ENCODE measurements around the gene CRBN.

CRBN gene

DNA sequence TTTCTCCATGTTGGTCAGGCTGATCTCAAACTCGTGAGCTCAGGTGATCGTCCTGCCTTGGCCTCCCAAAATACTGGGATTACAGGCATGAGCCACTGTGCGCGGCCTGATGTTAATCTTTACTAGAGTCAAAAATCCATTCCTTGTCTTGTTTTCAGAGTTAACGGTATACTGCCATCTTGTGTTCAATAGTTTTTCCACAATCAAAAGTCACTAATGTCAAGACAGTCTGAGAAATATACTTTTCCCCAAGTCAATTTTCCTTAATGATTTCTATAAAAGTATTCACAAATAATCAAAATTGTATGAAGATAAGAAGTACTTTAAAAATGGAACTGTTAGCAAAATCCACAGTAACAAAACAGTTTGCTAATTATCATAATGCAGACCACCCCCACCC, 8.5 kb downstream of the CRBN start:
- DNase-seq (ENCODE audit: low read depth), result no peak

DNA sequence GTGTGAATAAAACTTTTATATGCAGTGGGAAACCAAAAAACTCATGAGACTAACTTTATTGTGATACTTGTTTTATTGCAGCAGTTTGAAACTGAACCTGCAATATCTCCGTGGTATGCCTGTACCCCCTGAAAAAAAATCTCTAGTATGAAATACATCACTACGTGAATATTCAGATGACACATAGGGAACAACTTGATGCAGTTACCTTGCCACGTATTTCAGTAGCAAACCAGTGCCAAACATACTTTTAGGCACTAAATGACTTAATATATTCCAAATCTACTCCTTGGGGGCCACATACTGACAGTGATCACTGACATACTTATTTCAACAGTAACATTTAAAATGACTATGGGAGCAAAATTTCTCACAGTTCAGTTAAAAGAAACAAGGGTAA, 13.8 kb downstream of the CRBN start:
- DNase-seq (ENCODE audit: low read depth), result no peak

DNA sequence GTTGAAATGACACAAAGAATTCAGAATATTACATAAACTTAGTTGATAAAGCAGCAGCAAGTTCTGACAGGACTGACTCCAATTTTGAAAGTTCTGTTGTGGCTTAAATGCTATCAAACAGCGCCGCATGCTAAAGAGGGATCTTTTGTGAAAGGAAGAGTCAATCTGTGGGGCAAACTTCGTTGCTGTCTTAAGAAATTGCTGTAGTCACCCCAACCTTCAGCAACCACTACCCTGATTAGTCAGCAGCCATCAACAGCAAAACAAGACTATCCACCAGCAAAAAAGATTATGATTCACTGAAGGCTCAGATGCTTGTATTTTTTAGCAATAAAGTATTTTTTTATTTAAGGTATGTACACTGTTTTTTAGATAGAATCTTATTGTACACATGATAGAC, 14.2 kb downstream of the CRBN start:
- DNase-seq (ENCODE audit: low read depth), result no peak

DNA sequence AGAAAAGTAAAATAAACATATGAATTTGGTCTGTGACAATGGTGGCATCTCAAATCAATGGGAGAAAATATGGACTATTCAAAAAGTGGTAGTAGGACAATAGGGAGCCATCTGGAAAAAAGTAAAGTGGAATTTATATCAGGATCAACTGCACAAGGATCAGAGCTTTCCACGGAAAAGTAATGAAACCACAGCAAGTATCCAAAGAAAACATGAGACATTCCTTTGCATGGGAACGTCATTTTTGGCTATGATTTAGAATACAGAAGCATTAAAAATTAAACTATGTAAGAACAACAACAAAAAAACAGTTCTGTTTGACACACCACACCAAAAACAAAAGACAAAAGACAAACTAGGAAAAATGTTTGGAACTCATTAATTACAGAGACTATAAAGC, 18.7 kb downstream of the CRBN start:
- no peak for DNase-seq (ENCODE audit: low read depth)

DNA sequence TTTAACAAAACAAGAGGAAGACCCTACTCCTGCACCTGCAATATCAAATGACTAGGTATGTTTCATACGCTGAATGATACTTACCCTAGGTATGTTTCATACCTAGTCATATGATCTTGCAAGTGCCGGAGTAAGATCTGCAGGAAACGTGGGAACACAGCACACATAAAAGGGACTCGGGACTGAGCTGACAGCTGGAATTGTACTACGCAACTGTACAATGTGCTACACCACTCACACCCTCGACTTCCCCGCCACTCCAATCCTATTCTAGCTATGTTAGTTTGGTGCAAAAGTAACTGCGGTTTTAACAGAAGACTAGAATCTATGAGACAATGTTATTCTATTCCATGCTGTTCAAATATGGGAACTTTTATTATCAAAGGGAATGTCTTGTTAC, 22.0 kb downstream of the CRBN start:
- no peak for DNase-seq (ENCODE audit: low read depth)

DNA sequence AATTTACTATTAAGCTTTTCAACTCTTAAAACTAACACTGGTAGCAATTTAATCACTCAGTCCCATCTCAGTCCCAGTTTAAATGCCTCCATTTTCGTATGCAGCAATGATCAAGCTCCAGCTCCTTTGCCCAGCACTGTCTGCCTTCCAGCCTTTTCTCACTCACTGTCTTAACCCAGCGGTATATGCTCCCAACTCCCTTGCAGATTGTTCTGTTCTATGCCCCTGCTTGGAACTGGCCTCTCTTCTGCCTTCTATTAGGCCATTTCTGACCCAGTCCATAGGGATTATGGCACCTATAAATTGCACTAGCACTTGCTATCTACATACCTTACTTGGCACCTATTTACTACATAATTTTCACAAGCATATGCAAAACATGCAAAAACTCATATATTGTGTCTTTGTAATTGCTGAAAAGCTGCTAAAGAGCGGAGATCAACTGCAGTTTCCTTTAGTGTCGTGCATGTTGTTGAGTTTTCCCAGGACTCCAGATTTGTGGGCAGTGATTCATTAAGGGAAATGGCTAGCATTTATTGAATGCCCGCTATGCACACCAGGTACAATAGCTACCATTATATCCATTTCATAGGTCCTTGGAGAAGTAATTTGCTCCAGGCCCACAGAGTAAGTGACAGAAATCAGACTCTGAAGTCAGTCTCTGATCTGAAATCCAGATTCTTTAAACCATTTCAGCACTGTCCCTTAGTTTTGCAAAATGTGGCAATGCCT, 24.4 kb downstream of the CRBN start:
- DNase-seq (ENCODE audit: low read depth), result no peak

DNA sequence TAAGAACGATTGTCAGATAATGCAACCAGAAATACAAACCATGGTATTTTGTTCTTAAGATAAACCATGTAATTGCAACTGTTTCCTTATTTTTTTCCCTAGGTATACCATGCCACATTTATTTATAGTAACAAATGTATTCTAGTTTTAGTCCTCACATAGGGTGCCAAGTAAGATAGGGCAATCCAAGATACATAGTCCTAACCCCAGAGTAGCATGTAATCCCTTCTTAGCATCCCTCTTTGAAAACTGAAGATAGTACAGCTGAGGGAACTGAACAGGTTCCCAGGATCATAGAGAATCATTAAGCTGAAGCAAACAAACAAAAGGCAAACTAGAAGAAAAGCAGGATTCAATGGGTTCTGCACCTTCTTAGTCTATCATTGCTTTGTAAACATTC, 28.0 kb downstream of the CRBN start:
- DNase-seq (ENCODE audit: low read depth), result no peak

DNA sequence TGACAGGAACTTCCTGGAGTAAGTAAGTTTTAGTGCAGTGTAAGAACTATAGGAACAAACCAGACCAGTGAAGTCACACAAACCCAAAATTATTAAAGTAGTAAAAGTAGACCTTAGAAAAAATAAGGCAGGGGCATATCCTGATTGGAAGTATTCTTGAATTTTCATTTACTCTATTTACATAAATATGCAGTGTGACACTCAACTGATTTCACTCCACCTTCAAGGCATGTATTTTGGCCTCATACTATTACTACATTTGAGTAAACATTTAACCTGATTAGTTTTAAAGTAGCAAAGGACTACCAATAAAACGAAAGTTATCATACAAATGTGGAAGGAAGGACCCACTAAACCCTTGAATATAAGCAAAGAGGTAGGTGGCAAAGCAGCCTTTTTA, 29.9 kb downstream of the CRBN start:
- no peak for DNase-seq (ENCODE audit: low read depth)

DNA sequence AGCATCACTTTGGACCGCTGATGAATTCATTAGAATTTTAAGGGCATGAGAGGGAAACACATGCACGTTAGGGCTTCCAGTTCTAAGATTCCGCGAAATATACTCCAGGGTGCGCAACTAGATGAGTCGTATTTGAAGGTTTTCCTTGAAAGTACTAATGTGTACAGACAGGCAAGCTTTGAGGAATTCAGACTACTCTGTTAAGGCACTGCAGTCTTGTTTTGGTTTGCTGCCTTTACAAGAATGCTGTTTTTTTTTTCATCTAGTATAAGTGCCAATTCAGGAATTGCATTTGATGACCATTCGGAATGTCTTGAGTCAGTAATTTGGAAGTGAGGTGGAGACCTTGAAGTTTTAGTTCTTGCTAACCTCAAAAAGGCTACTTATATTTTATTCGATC, 33.7 kb downstream of the CRBN start:
- no peak for DNase-seq (ENCODE audit: low read depth)

DNA sequence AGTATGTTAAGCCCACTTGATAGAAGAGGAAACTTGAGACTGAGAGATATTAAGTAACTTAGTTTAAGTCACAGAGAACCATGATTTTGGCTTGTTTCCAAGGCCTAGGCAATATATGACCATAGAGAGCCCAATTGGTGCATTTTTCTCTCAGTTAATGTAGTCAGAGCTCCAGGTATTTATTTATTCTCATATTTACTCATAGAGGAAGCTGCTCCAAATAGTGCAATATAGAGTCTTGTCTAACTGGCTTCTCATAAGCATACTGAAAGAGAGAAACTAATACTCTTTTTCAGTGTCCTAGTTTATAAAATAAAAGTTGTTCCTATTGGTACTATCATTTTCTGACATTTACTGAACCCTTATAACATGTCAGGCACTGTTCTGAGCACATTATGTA, 37.6 kb downstream of the CRBN start:
- DNase-seq (ENCODE audit: low read depth), result no peak

DNA sequence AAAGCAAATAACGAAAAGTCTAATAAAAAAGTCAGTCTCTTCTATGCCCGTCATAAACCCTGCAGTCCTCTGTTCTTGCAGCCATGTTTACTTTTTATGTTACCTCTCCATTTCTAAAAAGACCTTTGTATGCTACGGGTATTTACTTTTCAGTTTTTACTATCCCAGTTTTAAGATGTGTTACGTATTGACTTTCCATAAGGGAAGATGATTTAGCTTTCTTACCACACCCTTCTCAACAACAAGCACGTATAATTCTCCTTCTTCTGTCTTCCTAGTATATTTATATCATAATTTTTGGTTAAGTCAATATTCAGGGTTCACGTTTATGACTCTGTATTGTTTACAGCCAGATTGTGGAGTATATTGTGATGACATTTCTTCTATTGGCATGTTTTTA, 42.0 kb downstream of the CRBN start:
- DNase-seq (ENCODE audit: low read depth), result no peak

DNA sequence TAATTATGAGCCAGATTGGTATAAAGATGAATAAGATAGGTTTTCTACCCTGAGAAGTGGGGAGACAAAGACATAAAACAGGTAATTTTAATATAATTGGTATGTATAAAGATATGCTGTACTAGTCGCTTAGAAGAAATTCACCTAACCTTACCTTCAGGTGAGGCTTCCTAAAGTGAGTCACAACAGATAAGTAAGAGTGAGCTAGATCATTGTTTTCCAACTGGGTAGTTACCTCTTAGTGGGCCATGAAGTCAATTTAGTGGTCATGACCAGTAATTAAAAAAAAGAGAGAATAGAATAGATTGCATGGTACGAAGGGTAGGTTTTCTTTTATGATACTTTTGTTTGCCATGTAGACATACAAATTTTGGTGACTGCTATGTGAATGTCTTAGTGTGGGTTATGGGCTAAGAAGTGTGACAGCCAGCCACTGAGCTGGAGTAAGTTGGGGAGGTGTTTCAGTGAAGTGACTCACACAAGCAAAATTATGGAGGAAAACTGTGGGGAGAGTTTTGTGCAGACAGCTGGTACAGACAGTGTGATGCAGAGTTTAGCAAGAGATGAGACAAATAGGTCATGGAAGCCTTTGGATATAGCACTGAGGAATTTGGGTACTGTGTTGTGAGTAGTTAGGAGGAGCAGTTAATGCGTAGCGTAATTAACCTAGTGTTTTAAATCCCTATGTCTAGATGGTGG, 44.6 kb downstream of the CRBN start:
- no peak for DNase-seq (ENCODE audit: low read depth)

DNA sequence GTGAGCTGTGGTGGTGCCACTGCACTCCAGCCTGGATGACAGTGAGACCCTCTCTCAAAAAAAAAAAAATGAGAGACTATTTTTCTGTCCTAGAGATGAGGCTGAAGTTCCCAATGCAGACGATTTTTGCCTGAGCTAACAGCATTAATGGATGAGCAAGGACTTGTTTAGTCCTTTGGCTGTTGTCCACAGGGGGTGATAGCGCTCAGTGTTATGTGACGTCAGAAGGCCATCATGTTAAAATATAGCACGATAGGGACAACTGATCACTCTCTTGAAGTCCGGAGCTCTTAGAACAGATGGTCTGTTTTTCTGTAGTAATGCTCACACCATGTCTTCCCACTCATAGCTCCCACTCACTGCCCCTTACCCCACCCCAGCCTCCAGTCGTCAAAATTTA, 46.0 kb downstream of the CRBN start:
- DNase-seq (ENCODE audit: low read depth), result no peak

DNA sequence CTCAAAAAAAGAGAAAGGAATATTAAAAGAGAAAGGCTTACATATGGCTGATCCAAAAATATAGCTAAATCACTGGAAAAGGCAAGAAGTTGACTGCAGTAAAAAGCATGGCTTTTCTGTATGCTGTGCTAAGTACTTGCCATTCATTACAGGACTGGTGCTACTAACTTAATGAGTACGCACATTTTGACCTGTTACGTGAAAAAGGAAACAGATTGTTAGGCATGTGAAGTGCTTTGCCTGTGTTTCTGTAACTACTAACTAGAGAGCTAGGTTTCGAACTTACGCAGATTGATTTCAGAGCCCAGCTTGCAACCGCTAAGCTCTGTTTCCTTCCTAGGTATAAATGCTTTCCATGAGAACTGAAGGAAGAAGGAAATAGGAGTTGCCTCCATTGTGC, 49.9 kb downstream of the CRBN start:
- no peak for DNase-seq (ENCODE audit: low read depth)

DNA sequence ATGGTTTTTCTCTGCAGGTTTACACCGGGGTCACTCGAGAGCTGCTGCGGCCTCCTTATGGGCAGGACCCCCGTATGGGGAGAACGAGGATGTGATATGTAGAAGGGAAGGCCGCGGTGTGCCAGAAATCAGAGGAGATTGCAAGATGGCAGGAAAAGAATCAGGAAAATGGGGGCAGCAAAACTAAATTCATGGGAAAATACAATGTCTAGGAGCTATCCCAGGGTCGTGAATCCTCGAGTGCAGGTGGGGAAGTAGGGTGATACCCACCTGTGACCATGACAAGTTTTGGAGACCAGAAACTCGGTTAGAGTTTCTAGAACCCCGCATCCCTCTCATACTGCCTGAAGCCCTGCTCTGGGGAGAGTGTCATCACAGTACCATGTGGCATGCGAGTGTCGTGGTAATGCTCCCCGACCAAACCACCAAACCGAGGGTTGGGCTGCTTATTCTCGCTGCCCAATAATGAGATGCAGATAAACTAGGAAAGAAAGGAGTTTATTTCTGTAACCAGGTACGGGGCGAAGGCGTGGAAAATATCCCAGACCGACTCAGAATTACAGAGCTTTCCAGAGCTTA, 52.0 kb downstream of the CRBN start:
- no peak for DNase-seq (ENCODE audit: low read depth)

DNA sequence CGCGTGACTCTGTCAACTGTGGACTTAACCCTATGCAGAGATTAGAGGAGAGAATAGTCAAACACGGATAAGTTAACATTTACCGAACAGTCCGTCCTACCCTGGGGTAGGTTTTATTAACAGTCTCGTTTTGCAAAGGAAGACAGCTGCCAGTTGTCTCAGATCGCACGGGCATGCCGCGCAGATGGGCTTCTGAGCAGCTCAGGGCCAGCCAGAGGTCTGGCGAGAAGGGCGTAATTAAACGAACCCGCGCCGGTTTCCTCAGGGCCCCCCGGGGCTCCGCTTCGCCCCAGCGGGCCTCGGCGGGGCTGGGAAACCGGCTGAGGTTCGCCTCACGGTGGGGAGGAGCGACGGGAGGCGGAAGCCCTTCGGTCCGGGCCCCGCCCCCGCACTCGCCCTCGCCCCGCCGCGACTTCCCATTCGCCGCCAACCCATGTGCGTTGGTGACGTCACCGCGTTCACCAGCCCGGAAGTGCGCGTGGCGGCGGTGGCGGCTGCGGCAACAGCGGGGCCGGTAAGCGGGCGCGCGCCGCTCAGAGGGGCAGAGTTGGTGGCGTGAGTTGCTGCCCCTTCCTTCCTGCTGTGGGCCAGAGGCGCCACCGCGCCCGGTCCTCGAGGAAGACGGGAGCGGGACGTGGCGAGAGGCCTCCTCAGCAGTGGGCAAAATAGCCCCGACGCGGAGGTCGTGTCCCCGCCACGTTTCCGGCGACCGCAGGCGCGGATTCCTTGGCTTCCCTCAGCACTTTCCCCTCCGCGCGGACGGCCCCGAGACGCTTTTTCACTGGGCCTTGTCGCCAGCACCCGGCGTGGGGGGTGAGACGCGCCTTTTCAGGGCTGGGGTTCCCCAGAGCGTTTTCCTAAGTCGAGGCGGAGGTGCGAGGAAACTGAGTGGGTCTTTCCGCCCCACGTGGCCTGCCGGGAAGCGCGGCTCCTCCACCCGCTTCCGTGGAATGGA, 52.7 kb downstream of the CRBN start, which contains the start of gene TRNT1:
TRNT1 (plus strand) TSS at position 464 of the 955 bp plus-strand sequence. CDS start 2,101 bp downstream, outside the sequence.
- DNase-seq (ENCODE audit: low read depth), result peak; percentile 95

DNA sequence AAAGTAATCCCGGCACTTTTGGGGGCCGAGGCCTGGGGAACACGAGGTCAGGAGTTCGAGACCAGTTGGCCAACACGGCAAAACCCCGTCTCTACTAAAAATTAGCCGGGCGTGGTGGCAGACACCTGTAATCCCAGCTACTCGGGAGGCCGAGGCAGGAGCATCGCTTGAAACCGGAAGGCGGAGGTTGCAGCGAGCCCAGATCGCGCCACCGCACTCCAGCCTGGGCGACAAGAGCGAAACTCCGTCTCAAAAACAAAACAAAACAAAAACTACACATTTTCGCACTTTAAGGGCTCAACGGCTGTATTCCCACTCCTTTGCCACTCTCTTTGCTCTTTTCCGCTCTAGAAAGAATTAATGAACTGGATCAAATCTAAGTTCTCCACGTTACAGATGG, 53.5 kb downstream of the CRBN start:
- DNase-seq (ENCODE audit: low read depth), result no peak

DNA sequence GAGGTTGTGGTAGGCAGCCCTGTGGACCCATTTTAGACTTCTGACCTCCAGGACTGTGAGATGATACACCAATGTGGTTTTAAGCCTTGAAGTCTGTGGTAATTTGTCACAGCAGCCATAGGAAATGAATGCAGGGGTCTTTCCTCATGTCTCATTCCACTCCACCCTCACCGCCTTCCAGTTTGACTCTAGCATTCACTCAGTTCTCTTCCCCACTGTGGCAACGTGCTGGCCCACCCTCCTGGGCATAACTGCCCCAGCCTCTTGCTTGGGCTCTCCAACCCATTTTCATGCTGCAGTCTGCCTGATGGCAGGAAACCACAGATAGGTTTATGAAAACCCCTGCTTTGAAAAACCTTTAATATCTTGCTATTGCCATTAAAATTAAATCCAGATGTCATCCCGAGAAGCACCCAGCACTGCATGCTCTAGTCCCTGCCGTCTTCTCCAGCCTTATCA, 60.1 kb downstream of the CRBN start:
- no peak for DNase-seq (ENCODE audit: low read depth)

DNA sequence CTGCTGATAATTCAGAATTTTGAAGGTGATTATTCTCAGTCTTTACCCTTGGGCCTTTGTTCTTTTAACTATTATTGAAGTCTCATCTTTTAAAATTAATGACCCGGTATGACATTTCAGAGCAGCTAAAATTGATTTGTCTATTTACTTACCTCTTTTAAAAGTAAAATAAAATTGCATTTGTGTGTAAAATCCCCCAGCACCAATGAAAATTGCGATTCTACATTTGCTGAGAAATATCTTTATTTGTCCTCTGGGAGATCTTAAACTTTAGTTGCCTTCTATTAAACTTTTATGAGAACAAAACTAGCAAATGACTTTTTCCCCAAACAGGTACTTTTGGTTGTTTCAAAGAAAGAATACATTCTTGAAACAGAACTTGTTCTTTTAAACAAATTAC, 61.8 kb downstream of the CRBN start:
- no peak for DNase-seq (ENCODE audit: low read depth)

DNA sequence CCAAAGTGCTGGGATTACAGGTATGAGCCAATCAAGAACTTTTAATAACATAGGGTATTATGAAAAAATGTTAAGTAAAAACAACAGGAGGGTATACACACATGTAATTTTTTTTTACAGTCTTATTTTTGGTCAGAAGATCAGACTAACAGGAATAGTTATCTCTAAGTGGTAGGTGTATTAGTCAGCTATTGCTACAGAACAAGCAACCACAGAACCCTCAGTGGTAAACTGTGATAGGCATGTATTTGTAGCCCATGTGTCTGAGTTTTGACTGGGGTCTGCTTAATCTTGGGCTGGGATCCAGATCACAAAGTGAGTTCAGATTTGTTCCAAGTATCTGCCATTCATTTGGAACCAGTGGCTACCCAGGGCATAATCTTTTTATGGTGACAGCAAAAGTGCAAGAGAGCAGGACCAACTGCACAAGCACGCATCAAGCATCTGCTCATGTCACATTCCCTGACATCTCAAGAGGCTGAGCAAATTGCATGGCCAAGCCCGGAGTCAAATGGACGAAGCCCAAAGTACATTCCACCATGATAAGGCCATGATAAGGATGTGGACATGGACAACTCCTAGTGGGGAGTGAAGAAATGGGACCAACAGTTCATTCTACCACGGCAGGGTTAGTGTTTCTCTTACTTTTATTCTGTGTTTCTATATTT, 66.3 kb downstream of the CRBN start:
- no peak for DNase-seq (ENCODE audit: low read depth)

DNA sequence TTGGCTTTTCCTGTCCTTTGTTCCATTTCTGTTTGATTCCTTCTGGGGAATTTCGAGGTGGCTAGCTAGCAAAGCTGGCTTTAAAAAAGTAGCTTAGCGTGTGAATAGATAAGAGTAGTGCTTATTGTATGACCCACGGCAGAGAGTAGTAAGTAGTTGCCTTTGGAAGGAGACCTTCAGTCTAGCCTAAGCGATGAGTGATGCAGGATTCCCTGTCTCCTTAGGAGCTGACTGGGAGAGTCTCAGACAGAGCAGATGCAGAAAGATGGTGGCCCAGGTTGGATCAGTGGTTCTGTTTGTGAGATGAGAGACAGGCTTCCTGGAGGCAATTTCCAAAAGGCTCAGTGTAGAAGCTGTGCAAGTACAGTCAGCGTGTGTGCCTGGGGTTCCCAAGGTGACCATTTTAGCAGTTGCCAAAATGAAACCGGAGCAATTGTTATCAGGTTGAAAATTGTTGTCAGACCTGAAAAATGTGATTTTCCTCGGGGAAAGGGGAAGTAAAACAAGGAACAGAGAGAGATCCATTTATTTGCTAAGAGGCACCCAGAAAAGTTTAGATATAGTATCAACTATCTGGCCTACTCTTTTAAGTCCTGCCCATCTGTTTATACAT, 68.6 kb downstream of the CRBN start:
- no peak for DNase-seq (ENCODE audit: low read depth)

Measured in activated T-cell treated with anti-CD3 and anti-CD28 coated beads for 1 hour (primary cell).